NCI-H2081 (cell line): ENCODE measurements around the gene CFAP100.

Experiments used
- DNase-seq, 2 experiments: peaks; one replicate each; lab custom pipeline; 2025; lab: John Stamatoyannopoulos, UW

Gene CFAP100

DNA sequence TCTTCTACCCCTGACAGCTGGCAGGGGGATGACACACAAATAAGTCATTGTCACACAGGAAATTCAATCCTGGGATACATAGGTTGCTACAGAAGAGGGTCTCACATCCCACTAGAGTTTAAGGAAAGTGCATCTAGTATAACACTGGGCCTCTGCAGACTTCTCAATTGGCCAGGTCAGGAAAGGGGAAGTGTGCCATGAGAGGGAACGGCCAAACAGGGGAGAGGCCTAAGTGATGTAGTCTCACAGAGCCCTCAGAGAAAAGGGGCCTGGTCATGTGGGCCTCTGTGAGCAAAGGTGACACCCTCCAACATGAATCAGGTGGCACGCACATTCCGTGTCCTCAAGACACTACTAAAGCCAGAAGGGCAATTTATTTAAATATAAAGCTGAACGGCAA, 69.8 kb downstream of the CFAP100 start:
- no peak for DNase-seq

DNA sequence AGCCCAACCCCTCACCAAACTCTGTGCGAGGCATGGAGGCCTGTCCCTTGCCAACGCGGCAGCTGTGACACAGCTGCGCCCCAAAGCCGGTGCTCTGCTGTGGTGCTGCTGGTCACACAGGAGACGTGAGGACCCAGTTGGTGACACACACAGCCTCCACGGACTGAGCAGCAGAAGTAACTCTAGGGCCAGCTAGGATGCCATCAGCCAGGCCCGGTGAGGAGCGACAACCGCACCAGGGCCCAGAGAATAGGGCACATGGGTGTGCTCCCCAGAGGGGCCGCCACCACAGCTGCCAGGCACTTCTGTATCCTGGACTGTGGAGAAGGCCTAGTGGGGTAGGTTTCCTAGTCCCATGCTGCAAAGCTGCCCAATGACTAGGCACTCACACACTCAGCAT, 70.3 kb downstream of the CFAP100 start:
- DNase-seq, result no peak

DNA sequence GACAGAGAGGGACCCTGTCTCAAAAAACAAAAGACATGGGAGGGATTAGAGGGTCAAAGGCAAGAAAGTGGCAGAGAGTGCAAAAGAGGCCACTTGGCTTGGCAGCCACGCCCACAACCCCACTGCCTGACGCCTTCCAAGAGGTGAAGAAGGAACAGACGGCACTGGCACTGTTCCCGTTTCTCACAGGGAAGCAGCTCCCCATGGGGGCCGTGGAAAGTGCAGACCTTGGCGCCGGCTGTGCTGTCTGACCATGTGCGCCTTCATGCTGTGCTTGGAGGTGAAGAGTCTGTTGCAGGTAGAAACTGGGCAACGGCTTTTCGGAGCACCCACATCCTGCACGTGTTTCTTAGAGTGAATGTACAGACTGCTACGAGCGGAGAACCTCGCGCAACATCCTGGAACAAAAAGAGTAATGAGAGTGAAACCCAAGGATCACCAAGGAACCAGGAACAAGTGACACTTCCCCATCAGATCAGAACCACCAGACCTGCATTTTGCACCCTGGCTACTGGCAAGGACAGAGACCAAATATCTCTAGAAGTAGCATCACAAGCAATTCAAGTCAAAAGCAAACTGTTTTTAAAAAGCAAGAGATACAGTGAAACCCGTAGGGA, 71.3 kb downstream of the CFAP100 start:
- DNase-seq, result no peak

DNA sequence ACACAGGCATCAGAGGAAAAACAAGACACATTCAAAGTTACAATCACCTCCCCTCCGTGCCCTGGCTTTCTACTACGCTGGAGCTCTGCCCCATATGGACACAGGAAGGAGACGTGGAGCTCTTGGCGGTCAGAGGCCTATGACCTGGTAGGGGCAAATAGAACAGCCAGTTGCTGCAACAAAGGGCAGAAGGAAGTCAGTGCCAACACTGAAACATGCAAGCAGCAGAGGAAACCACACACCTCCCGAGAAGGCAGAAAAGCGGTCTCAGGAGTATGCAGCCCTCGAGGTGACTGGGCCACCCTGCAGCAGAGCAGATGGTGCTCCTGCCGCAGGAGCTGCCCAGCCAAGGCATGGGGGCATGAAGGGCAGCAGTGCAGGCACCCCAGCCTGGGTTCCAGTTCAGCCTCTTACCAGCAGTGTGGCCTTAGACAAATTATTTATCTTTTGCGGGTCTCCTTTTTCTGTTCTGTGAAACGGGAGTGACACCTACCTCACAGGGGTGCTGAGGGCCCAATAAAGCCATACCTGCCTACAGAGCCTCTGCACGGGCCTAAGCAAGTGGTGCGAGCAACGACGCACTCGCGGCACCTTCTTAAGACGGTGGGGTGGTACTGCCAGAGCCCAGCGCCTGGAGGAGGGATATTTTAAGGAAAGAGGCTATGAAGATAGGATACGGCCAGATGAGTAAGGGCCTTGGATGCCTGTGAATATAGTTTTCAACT, 72.3 kb downstream of the CFAP100 start:
- DNase-seq, result no peak

DNA sequence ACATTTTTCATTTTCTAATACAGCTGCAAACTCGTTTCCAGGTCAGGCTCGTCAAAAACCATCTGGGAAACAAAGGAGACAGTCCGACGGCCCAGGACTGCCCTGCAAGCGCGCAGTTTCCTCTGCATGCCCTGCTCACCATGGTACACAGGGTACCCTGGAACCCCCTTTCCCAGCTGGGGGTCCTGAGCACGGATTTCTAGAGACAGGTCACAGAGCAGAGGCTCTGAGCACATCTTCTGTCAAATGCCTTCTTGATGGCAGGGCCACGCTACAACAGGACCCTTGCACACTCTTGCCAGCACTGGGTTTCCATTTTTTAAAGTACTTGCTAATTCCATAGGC, 72.9 kb downstream of the CFAP100 start:
- no peak for DNase-seq

DNA sequence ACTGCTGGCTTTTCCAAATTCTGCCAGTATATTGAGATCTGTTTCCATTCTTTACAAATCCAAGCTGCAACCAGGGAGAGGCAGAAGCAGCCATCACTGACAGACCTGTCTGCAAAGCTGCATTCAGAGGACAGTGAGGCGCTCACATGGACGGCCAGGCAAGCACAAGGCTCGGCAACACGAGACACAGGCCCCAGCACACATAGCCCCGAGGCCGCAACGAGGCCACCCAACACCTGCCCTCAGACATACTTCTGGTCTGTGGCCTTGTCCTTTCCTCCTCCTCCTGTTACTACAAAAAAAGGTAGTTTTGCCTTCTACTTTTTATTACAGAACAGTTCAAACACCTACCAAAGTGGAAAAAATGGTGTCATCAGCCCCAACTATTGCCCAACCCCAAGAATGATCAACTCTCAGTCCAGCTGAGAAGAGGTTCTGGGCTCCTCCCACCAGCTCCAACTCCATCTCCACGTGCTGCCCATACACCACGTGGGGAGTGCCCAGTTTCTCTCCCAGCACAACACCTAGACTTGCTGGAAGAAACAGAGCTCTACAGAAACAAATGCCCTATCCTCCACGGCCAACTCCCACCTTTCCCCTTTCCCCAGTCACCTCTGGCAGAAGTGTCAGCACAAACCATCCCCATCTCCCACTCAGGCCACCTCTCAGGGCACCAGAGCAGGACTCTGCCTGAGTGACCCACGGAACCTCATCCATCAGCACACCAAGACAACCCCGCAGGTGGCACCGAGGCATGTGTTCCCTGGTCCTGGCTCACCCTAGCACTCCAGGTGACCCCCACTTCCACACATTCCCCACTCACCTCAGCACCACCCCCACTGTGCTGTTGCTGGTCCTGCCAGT, 73.6 kb downstream of the CFAP100 start:
- no peak for DNase-seq

DNA sequence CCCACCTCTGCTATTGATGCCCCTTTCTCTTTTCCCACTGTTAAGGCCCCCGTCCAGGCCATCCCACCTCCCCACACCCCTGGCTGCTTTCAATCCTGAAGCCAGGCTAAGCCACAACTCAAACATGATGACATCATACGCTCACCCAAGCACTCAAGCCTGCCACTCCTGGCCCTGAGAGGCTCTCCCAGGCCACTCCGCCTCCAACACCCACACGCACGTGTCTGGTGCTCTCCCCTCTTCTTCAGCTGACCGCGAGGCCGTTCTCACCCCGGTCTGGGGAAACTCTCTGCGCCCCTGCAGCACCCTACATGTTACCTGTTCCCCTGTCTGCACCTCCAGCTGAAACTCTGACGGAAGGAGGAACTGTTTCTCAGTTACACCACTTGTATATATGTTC, 74.8 kb downstream of the CFAP100 start:
- DNase-seq, result no peak

DNA sequence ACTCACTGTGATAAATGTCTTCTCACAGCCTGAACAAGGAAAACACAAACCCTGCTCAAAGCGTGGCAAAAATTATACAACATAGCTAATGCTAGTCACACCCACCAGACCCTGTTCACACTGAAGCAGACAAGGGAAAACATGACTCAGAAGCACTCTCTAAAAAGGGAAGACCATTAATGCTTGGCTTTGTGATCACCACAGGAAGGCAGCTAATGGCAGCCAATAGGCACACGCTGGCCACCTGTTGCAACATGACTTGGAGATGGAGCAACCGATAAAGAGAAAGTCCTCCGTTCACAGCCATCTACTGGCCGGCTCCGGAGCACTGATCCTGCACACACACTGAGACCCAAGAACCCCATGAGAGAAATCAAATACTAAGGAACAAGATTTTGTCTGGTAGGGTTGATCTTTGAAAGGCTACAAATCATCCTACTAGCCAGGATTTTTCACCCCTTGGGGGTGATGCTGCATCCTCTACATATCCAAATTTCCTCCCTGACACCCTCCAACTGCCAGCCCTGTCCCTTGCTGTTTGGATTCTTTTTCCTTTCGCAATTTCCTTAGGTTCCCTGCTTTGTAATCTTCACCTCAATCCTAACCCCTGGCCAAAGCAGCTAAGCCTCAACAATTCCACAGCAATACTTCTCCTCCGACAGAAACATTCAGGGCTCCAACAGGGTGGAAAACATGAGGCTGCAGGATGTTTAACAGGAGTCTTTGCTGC, 77.7 kb downstream of the CFAP100 start:
- peak; percentile 21 to 59 for DNase-seq

DNA sequence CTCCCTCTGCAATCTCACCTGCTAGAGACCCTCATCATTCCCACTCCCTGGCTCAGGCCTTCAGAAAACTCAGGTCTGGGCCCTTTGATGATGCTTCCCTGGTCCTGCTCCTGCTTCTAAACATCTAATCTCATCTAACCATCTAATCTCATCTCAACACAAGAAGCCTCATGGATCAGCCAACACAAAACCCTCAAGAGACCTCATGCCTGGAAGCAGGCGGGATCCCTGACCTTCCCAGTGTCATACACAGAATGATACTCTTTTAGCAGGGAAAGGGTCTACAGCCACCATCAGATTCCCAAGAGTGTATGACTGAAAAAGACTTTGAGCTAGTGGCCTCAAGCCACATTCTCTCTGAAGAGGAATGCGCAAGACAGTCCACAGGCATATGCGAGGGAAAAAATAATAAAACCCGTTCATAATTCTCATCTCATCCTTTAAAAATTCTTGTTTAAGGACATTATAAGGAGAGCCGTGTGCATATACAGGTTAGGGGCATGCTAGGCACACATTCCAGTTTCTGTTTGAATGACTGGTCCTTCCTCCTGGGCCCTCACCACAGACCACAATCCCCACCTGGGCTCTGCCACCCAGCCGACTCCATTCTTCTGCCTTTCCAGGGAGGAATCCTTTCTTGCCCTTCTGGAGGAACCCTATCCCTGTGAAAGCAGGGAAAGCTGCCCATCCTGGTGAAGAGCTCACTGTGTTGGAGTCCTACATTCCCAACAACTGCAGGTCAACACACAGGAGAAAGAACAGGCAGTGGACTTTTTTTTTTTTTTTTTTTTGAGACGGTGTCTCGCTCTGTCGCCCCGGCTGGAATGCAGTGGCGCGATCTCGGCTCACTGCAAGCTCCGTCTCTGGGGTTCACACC, 78.8 kb downstream of the CFAP100 start:
- DNase-seq, result no peak

DNA sequence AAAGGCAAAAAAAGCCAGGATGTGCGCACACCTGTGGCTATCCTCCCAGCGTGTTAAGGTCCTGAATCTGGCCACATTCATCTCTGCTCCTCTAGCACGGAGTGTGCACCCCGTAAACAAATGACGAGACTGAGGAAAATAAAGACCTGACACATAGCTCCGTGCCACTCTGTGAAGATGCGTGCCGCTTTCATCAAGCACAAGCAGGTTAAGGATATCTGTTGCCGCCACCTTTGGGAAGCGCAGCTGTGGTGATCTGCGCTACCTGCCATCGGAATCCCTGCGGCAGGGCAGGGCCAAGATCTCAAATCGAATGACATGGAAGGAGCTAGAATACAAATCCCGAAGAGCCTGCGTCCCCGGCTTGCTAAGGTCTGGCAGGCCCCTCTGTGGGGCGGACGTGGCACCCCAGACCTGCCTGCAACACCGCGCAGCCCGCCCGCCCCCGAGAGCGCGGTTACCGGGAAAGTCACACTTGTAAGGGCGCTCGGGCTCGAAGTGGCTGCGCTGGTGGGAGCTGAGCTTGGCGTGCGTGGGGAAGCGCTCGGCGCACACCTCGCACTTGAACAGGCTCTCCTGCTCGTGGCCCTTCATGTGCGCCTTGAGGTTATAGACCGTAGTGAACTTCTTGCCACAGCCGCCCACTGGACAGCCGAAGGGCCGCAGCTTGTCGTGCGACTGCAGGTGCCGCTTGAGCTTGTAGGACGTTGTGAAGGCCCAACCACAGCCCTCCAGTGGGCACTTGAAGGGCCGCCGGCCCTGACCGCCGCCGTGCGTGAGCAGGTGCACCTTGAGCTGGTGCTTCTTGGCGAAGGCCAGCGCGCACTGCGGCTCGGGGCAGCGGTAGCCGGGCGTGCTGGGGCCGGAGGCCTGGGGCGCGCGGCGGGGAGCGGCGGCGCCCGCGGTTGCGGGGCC, 80.0 kb downstream of the CFAP100 start:
- peak; percentile 32 to 61 for DNase-seq

DNA sequence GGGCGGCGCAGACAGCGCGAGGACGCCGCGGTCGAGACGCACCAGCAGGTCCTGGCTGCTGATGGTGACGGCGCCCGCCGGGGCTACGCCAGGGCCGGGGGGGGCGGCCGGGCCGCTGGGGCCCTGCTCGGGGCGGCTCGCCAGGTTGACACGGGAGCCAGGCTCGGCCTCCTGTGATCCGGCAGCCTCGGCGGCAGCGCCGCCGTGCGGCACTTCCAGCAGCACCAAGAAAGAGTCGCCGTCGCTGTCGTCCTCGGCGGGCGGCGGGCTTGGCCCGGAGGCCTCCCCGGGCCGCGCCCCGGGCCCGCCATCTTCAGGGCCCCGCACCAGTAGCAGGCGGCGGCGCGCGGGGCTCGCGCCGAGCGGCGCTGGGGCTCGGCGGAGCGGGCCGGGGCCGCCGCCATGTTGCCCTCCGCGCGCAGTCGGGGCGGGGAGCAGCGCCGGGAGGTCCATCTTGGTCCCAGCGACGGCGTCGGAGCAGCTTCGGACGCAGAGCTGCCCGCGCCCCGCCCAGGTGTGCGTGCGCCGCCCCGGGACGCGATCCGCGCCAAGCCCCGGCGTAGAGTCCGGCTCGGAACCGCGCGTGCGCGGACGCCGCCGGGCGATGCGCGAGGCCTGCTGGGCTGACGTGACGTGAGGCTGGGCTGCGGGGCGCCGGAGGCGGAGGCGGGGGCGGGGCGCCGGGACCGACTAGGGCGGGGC, 80.9 kb downstream of the CFAP100 start, which contains the start of gene ZXDC:
Gene ZXDC (minus strand): TSS at position 479 of the 702 bp plus-strand sequence. CDS start 26 bp downstream, at position 453.
- DNase-seq, result peak; percentile 96 to 97

DNA sequence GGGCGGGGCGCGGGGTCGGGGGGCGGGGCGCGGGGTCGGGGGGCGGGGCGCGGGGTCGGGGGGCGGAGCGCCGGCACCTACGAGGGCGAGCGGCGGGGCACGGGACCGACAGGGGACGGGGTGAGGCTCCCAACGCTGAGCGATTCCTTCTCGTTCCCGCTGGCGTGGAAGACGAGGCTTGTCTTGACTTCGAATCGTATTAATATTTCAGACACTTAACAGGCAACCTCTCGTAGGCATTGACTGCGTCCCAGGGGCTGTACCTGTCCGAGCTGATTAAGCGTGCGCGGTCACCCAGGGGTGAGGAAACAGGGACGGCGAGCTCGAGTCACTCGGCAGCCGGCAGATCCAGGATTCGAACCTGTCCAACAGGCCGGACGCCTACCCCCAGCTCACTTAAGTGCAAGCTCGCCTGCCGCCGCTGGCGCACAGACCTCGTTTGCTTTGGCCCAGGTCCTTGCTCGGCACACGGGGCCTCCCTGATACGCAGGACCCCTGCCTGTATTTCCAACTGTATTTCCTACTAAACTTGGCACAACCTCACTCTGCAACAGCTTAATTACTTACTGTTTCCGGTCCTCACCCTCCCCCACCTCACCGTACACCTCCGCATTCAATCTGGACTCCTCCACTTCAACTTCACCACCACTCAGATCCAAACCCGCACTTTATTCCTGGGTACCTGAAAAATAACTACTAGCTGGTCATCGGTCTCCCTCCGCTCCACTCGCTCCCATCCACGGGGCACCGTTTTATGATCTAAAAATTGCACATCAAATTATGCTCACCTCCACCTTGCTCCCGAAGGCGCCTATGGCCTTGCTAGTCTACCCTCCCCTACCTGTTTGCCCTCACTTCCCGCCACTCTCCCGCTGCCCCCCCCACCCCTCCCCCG, 81.7 kb downstream of the CFAP100 start:
- peak; percentile 57 to 79 for DNase-seq

DNA sequence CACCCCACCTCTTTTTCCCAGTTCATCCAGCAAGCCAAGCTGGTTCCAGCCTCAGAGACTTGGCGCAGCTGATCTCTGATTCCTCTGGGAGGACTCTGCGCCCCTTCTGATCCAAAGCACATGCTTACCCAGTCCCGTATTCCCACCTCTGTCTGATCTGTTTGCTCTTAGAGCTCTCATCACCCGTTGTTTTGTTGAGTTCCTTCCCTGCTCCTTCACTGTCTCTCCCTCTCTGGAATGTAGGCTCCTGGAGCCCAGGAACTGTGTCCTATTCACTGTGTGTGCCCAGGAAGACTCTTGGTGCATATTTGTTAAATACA, 82.3 kb downstream of the CFAP100 start:
- no peak for DNase-seq

DNA sequence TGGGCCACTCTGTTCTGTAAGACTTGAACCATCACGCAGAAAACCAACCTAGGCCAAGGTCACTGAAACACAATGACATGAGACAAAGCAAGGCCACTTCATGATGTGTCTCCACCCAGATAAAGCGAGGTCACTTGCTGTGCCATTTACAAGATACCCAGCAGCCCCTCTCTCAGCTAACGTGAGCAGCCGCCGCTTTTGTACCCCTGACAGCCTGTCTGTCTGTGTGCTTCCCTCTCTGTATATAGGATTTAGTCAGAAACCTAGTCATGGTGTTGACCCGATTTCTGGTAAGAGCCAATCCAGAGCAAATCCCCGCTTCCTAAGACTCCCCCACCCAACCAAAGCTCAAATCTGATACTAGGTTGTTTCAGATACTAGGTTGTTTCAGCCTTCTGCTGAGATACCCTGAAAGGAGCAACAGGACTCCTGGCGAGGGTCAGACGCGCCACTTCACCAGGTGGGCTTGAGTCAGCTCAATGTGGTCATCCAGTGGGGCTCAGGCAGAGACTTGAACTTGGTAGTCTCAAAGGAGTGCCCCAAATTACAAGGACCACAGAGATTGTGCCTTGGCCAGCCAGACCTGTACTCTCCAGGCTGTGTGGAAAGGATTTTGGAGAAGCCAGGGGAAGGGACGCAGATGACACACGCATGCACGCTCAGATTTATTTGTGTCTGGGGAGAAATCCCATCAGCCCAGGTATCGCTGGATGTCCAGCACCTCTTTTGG, 84.0 kb downstream of the CFAP100 start:
- no peak for DNase-seq

DNA sequence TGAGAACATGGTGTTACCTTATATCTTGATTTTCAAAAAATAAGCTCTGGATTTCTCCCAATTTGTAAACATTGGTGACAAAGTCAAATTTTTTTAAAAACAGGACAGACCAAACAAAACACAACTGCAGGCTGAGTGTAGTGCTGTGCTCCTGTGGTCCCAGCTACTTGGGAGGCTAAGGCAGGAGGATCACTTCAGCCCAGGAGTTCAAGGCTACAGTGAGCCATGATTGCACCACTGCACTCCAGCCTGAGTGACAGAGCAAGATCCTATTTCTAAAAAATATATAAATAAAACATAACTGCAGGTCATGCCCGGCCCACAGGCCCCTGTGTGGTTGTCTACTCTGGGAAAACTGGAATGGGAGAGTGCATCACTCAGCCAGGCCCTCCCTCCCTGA, 84.9 kb downstream of the CFAP100 start:
- DNase-seq, result no peak

DNA sequence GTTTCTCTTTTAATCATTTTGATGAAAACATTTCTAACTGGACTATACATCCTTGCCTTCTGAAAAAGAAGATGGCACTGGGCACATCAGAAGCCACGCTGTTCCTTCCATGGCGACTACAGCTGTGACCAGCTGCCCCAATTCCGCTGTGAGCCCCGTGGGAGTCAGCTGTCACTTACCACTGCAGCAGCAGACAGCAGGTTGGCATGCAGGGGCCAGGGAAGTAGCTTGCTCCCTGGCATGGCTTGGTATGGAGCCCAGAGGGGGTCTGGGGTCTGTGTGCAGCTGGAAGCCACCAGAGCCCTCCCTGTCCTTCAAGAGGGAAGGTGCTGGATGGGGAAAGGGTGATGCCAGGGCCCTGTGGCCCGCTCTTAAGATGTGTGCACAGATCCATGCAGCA, 85.5 kb downstream of the CFAP100 start:
- DNase-seq, result no peak

DNA sequence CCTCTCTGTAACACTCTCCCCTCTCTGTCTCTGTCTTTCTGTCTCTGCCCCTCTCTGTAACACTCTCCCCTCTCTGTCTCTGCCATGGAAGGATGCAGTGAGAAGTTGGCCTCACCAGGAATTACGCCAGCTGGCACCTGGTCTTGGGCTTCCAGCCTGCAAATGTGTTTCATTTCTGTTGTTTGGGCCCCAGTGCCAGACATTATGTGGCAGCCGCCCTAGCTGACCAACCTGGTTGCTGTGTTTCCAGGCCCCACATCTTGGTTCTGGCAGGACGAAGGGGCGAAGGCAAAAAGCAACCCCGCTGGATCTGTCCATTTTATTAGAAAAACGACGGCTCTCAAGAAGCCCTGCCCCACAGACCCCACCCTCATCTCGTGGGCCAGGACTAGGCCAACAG, 86.2 kb downstream of the CFAP100 start:
- no peak for DNase-seq
